UCSD-AML1 (cell line): ENCODE measurements around the gene REEP3.
"Not testable (repeated sequence)": the region's sequence is repeated elsewhere in the genome, so short reads cannot be mapped to it uniquely, and the experiment has no call there.

Experiments used
- DNase-seq: peaks from one replicate; lab custom pipeline; 2025; ENCODE audit not compliant: unreplicated experiment; lab: John Stamatoyannopoulos, UW

REEP3 gene, protein sequence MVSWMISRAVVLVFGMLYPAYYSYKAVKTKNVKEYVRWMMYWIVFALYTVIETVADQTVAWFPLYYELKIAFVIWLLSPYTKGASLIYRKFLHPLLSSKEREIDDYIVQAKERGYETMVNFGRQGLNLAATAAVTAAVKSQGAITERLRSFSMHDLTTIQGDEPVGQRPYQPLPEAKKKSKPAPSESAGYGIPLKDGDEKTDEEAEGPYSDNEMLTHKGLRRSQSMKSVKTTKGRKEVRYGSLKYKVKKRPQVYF

DNA sequence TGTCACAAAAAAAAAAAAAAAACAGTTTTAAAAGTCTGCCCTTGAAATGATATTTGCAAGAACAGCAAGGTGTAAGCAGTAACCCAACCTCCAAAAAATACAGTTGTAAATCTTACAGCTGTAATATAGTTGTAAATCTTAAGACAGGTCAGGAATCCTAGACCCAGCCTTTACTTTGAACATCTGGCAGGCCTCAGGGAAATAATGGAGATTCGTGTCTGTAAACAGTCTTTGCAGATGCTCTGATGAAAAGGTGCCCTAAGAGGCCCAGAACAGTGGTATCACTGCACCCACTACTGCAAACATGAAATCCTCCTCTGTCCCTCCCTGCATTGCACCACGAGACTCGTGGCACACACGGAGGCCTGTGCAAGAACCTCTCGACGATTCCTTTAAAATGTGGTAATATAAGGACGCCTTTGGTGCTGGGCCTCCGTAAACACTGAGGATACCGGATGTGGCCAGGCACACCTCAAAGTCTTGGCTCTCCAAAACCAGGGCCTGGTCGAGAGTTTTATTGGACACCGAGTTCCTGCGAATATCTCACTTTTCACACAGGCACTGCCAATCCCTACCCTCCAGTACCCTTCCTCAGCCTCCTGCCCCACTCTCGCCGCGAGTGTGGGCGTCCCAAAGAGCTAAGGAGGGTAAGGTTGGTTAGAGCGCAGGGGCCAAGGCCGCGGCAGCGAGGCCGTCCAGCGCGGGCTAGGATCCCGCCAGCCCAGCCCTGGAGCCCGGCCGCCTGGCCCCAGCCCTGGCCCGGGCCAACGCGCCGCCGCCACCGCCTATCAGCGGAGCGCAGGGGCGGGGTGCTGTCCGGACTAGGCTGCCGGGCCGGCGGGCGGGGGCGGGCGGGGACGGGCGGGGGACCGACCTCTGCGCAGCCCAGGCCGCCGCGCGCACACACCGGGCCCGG is at the start of gene REEP3:
Gene REEP3, plus strand, starts transcription at position 902 of the 916 bp plus-strand sequence. CDS start 145 bp downstream, outside the sequence.
- DNase-seq: peak; percentile 83

DNA sequence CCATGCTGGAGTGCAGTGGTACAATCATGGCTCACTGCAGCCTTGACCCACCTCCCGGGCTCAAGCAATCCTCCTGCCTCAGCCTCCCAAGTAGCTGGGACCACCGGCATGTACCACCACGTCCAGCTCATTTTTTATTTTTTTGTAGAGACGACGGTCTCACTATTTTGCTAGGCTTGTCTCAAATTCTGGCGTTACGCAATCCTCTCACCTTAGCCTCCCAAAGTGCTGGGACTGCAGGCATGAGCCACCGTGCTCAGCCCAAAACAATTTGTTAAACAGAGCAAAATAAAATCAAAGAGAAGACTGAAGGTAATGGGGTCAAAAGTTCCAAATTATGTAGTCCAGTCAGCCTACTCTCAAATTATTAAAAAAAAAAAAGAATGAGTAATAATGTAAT is 46.7 kb upstream of the REEP3 start:
- DNase-seq: no peak

DNA sequence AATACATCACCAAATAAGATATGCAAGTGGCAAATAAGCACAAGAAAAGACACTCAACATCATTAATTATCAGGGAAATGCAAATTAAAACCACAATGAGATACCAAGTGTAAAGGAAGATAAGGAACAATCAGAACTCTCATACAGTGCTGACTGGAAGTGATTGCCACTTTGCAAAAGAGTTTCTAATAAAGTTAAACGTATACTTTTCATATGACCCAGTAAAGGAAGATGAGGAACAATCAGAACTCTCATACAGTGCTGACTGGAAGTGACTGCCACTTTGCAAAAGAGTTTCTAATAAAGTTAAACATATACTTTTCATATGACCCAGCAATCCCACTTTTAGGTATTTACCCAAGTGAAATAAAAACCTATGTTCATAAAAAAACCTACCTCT is 43.3 kb upstream of the REEP3 start:
- DNase-seq: no peak

DNA sequence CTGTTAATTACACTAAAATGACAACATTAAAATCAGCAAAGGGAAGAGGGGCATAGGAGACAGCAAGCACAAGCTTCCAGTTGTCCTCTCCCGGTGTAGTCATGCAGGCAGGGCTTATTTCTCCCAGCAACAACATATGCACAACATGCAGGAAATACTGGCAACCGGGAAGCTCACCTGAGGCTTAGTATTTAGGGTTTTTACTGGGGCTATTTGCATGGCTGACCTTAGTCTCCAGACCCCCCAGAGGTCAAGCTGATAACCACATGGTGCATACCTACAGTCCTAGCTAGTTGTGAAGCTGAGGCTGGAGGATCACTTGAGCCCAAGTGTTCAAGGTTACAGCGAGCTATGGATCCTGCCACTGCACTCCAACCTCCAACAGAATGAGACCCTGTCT is 42.6 kb upstream of the REEP3 start:
- DNase-seq: no peak

DNA sequence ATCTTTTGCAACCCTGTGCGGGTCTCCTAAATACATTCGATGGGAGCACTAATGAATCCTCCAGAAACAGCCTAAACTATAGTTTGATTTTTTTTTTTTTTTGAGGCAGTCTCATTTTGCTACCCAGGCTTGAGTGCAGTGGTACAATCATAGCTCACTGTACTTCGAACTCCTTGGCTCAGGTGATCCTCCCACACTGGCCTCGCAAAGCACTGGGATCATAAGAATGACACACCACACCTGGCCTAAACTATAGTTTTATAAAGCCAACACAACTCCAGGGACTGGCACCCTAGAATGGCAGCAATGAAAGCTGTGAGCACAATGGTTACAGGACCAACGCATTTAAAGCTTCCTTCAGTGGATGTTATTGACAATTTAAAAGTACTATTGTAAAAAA is 41.0 kb upstream of the REEP3 start:
- no peak for DNase-seq

DNA sequence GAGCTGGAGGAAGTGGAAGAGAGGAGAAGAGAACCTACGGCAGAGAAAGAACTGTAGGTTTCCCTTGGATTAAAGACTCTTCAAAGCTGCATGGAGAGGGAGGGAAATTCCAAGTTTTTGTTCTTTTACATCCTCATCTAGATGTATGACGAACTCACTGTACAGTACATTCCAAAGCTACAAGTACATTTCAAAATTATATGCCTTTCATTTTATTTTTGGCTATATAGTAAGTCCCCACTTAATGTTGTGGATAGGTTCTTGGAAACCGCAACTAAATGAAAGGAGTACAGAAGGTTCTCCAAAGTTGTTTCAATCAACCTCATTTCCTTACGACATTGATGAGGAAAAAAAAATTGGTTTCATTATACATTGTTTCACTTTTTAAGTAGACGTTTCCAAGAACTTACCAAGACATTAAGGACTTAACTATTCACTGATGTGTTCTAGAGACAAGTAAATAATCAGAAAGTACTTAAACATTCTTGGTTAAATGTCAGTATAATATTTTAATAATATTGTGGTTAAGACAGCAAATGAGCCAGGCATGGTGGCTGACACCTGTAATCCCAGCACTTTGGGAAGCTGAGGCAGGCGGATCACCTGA is 39.3 kb upstream of the REEP3 start:
- no peak for DNase-seq

DNA sequence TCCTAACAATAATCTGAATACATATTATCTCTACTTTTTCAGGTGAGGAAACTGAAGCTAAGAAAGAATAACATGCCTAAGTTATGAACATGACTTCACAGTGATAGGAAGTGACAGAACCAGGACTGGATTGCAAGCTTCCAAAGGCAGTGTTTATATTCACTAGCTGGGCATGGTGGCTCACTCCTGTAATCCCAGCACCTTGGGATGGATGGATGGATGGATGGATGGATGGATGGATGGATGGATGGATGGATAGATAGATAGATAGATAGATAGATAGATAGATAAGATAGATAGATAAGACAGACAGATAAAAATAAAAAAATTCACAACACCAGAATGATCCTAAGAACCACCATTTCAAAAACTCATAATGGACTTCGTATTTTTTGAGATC is 37.2 kb upstream of the REEP3 start:
- no peak for DNase-seq

DNA sequence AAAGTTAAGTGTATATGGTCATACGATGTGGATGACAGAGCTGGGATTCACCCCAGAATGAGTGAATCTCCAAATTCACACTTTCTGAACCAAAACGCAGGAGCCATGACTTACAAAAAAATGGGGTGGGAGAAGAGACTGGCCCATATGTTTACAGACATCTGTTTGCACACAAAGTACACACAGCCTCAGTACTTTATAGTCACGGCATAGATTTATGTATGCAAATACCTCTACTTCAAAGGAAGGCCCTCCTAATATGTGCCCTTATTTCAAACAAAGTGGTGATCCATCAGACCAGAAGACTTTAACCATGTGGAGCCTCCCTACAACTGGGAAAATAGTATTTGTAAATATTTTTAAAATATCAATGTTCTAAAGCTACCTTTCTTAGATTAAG is 33.2 kb upstream of the REEP3 start:
- no peak for DNase-seq

DNA sequence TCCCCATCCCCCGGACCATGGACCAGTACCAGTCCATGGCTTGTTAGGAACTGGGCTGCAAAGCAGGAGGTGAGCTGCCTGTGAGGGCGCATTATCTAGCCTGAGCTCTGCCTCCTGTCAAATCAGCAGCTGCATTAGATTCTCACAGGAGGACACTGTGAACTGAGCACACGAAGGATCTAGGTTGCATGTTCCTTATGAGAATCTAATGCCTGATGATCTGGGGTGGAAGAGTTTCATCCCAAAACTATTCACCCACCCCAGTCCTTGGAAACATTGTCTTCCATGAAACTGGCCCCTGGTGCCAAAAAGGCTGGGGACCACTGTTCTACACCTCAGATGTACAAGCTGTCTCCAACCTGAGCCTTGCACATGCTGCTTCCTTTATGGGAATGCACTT is 31.4 kb upstream of the REEP3 start:
- no peak for DNase-seq

DNA sequence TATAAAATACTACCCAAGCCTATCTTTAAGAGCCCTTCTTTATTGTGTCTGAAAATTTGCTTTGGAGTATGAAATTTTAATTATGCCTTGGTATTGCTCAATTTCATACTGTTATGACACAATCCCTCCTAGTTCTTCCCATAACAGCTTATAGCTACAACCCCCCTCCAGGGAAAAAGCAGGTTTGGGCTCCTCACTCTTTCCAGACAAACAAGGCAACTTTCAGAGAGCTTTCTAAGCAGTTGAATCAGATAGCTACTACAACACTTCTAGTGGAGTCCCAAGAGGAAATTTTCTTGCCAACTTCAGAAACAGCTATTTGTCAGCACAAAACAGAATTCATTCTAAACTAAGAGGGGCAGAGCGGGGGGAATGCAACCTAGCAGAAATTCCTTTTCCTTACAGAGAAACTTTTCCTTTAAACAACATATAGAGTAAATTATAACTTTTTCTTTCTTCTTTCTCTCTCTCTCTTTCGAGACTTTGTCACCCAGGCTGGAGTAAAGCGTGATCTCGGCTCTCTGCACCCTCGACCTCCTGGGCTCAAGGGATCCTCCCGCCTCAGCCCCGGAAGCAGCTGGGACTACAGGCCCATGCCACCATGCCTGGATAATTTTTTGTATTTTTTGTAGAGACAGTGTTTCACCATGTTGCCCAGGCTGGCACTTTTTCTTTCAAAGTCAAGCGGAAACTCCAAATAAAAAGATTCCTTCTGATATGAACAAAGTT is 29.4 kb upstream of the REEP3 start:
- no peak for DNase-seq

DNA sequence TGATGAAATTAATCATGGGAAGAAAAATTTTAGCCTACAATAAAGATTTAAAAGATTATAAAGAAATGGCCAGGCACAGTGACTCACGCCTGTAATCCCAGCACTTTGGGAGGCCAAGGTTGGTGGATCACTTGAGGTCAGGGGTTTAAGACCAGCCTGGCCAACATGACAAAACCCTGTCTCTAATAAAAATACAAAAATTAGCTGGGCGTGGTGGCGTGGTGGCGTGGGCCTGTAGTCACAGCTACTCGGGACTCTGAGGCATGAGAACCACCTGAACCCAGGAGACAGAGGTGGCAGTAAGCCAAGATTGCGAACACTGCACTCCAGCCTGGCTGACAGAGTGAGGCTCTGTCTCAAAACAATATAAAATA is 28.9 kb upstream of the REEP3 start:
- DNase-seq: not testable (repeated sequence)

DNA sequence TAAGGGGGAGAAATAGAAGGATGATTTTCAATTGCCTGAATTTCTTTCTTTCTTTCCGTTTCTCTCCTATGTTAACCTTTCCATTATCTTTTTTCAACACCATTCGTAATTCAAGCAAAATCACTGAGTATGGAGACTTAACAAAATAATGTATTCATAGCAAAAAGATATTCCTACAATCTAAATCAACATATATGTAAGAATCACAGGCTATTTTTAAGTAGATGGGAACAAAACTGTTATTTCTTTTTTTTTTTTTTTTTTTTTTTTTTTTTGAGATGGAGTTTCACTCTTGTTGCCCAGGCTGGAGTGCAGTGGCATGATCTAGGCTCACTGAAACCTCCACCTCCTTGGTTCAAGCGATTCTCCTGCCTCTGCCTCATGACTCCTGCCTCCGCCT is 28.2 kb upstream of the REEP3 start:
- DNase-seq: no peak

DNA sequence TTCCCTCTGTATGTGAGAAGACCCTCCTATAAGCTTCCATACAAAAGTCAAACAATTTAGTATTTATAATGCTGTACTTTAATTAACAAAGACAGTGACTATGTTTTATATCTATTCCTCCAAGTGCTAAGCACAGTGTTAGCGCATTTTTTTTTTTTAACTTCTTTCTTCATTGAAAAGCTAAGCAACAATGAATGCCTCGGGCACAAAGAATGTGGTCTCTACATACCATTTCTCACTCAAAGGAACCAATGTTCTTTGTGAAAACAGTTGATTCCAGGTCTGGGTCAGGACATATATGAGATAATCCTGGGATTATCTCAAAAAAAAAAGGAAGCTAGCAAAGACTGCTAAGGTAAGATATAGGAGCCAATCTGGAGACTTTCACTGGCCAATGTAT is 26.2 kb upstream of the REEP3 start:
- DNase-seq: no peak

DNA sequence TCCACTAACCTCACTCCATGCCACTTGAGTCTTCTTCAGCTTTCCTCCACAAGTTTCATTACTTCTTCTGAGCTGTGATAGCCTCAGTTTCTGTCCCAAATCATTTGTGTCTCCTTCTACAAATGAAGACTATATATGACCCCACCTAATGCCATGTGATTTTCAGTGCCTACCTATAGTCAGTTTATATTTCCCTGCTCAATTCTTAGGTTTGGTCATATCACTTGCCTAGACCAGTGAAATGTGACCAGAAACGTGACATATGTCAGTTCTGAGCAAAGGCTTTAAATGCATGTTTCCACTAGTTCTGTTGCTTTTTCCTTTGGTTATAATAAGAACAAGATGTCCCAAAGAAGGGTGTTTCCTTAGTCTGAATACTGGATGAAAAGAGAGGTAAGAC is 24.6 kb upstream of the REEP3 start:
- no peak for DNase-seq

DNA sequence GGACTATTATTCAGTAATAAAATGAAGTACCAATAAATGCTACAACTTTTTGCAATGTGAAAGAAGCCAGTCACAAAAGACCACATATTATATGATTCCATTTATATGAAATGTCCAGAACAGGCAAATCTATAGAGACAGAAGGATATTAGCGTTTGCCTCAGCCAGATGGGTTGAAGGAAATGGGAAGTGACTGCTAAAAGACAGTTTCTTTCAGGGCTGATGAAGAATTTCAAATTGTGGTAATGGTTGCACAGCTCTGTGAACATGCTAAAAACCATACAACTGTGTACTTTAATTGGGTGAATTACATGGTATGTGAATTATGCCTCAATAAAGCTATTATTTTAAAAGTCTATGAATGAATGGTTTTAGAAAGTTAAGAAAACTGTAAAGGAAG is 23.9 kb upstream of the REEP3 start:
- no peak for DNase-seq

DNA sequence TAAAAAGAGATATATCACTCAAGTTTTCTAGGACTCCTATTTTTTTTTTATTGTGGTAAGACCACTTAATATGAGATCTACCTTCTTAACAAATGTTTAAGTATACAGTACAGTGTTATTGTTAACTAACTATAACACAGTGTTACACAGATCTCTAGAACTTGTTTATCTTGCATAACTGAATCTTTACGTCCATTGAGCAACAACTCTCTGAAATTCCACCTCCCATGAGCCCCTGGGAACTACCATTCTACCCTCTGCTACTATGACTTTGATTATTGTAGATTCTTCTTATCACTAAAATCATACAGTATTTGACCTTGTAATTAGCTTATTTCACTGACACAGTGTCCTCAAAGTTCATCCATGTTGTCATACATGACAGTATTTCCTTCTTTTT is 22.5 kb upstream of the REEP3 start:
- no peak for DNase-seq

DNA sequence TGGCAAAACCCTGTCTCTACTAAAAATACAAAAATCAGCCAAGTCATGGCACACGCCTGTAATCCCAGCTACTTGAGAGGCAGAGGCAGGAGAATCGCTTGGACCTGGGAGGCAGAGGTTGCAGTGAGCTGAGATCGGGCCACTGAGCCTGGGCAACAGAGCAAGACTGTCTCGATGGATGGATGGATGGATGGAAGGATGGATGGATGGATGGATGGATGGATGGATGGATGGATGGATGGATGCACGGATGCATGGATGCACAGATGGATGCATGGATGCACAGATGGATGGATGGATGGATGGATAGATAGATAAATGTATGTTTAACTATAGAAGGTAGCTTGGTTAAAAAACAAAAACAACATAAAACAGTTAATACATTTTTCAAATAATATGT is 20.6 kb upstream of the REEP3 start:
- DNase-seq: not testable (repeated sequence)

DNA sequence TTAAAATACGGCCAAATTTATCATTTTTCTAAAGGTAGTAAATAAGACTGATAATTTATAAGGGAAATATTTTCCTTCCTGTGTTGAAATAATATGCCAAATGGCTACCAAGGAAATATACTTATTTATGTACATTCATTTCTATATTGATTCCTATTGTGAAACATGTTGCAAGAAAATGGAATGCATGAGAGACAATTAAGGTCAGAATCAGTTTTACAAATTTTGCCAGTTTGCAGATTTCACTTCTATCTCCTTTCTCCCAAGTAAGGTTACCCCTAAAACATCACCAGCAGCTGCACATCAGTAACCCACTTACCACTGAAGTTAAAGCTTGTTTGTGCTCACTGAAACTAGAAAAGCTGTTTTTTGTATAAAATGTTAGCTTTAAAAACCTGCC is 19.2 kb upstream of the REEP3 start:
- no peak for DNase-seq

DNA sequence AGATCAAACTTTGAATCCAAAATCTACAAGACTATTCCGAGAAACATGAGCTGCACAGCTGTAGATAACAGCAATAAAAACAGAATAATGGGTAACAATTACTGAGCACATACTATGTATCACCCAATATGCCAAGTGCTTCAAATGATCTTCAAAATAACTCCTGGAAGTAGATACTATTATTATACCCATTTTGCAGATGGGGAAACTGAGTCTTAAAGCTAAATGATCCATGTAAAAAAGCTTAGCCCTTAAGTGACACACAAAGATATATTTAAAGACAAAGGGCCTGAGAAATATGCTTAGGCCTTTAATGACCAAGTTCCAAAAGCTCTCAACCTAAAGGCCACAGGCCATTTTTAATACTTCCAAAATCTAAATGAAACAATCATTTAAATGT is 18.4 kb upstream of the REEP3 start:
- DNase-seq: no peak

DNA sequence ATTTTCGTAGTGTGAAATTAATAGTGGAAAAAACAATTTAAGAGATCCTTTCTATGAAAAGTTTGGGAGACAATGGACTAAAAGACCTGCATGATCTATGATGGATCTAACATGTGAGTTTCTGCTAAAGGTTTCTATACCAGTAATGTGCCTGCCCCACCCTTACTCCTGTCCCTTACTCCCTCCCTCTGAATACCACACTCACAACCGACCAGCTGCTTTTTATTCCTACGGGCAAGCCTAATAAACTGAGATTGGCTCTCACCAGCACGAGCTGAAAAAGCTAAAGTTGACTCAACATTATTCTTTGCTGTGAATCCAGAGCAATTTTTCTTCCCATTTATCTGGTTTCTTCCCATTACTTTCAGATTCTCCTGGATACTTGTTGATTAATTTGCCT is 17.8 kb upstream of the REEP3 start:
- no peak for DNase-seq

DNA sequence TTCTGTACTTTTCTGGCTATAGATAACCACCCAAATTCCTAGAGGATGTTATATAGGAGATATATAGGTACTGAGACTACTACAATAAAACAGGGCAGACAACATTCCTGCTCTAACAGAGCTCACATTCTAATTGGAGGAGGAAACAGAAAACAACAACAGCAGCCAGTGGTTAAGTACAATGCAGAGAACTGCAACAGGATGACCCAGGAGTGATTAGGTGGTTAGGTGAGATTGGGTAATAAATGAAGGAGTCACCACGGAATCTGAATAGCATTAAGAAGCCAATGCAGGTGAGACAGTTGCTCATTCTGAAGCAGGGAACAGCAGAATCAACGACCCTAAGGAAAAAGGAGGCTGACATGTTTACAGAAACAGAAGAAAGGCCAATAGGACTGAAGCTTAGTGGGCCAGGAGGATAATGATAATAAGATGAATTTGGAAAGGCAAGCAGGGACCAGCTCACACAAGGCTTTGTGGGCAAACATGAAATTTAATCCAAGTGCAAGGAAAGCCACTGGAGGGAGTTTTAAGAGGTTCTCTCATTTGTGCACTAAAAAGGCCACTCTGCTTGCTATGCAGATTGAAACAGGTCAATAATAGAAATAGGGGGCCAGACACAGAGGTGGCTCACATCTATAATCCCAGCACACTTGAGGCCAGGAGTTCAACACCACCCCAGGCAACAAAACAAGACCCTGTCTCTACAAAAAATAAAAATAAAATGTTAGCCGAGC is 16.9 kb upstream of the REEP3 start:
- no peak for DNase-seq
